ENCODE measurements around the gene MYOZ1.

DNA sequence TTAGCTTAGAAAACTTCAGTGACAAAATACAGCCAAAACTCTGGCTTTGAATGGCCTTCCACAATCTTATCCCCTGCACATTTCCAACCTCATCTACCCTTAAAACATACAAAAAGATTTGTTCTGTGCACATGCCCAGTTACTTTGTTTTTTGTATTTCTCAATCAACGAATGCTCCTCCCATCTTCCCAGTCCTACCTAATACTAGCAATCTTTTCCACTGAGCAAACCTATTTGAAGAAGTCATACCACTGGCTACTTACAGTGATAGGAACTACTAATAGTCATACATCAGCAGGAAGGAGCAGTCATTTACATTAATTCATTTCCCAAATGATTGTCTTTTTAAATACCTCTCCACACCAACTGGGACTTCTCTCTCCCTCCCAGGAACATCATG lies 52.6 kb downstream of the MYOZ1 start:
- TF ChIP-seq, protein P1, sequence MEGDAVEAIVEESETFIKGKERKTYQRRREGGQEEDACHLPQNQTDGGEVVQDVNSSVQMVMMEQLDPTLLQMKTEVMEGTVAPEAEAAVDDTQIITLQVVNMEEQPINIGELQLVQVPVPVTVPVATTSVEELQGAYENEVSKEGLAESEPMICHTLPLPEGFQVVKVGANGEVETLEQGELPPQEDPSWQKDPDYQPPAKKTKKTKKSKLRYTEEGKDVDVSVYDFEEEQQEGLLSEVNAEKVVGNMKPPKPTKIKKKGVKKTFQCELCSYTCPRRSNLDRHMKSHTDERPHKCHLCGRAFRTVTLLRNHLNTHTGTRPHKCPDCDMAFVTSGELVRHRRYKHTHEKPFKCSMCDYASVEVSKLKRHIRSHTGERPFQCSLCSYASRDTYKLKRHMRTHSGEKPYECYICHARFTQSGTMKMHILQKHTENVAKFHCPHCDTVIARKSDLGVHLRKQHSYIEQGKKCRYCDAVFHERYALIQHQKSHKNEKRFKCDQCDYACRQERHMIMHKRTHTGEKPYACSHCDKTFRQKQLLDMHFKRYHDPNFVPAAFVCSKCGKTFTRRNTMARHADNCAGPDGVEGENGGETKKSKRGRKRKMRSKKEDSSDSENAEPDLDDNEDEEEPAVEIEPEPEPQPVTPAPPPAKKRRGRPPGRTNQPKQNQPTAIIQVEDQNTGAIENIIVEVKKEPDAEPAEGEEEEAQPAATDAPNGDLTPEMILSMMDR (IDR thresholded peaks at IDR 0.05), result no peak
- TF ChIP-seq POLR2AphosphoS5 (IDR thresholded peaks at IDR 0.05; ENCODE audit: low read depth, low read length), result no peak

Measured in Panc1 (cell line).